ENCODE measurements around the gene MCOLN1. TPM values are rescaled to one million over a fixed set of nuclear protein-coding genes. Genes with fewer than 3 reads are reported as not detected.

MCOLN1 gene
- total RNA-seq, 1 donor from 2014 or later: 2.8 TPM

GRCh38 chr19:7502552-7502951, 19.9 kb upstream of the MCOLN1 start:
- no peak for DNase-seq (ENCODE audit: low read depth in 2 of 2)

- no peak for DNase-seq (ENCODE audit: low read depth in 2 of 2)
Measured at GRCh38 chr19:7504684-7505083, 17.7 kb upstream of the MCOLN1 start.

GRCh38 chr19:7505288-7505681, 17.1 kb upstream of the MCOLN1 start:
- no peak for DNase-seq (ENCODE audit: low read depth in 2 of 2)

- DNase-seq (ENCODE audit: low read depth in 2 of 2): no peak
Measured at GRCh38 chr19:7505682-7506384, 16.6 kb upstream of the MCOLN1 start.

GRCh38 chr19:7506385-7507328, 15.8 kb upstream of the MCOLN1 start:
- DNase-seq (ENCODE audit: low read depth in 2 of 2): peak in 1 of 2 donors; percentile 69

GRCh38 chr19:7507884-7508283, 14.5 kb upstream of the MCOLN1 start:
- peak in 1 of 2 donors; percentile 80 for DNase-seq (ENCODE audit: low read depth in 2 of 2)

- DNase-seq (ENCODE audit: low read depth in 2 of 2): no peak
Measured at GRCh38 chr19:7509625-7510024, 12.8 kb upstream of the MCOLN1 start.

GRCh38 chr19:7512400-7512851, 10.0 kb upstream of the MCOLN1 start:
- no peak for DNase-seq (ENCODE audit: low read depth in 2 of 2)

- no peak for DNase-seq (ENCODE audit: low read depth in 2 of 2)
Measured at GRCh38 chr19:7513809-7514642, 8.4 kb upstream of the MCOLN1 start.

- no peak for DNase-seq (ENCODE audit: low read depth in 2 of 2)
Measured at GRCh38 chr19:7515110-7515644, 7.2 kb upstream of the MCOLN1 start.

- DNase-seq (ENCODE audit: low read depth in 2 of 2): peak in 1 of 2 donors; percentile 78
Measured at GRCh38 chr19:7515645-7516151, 6.7 kb upstream of the MCOLN1 start, which contains the start of gene ZNF358. TSS of gene ZNF358 (plus strand) at chr19:7516103. CDS start at chr19:7519243, 3,140 bp downstream.

GRCh38 chr19:7516333-7516732, 6.1 kb upstream of the MCOLN1 start:
- DNase-seq (ENCODE audit: low read depth in 2 of 2): no peak

- DNase-seq (ENCODE audit: low read depth in 2 of 2): no peak
Measured at GRCh38 chr19:7516878-7517277, 5.5 kb upstream of the MCOLN1 start.

- DNase-seq (ENCODE audit: low read depth in 2 of 2): no peak
Measured at GRCh38 chr19:7519361-7520130, 2.9 kb upstream of the MCOLN1 start.

- DNase-seq (ENCODE audit: low read depth in 2 of 2): no peak
Measured at GRCh38 chr19:7520131-7521051, 2.0 kb upstream of the MCOLN1 start.

GRCh38 chr19:7521551-7522071, 813 bp upstream of the MCOLN1 start:
- no peak for DNase-seq (ENCODE audit: low read depth in 2 of 2)

- DNase-seq (ENCODE audit: low read depth in 2 of 2): no peak
Measured at GRCh38 chr19:7522923-7523667, 671 bp downstream of the MCOLN1 start.

GRCh38 chr19:7524523-7524922, 2.1 kb downstream of the MCOLN1 start:
- DNase-seq (ENCODE audit: low read depth in 2 of 2): no peak

Data from dermis microvascular lymphatic vessel endothelial cell (primary cell).